HEK293T (cell line): ENCODE measurements around the gene DOCK2.

ENCODE experiments used
- CTCF ChIA-PET: fragments of 350-600 bp; formaldehyde crosslinking; extraction: SDS; loops from one replicate; lab custom pipeline; 2021; ENCODE audit warnings: antibody characterized with exemption, inconsistent platforms; lab: Yijun Ruan, JAX
- POLR2A ChIA-PET: fragments of 350-600 bp; formaldehyde crosslinking; extraction: SDS; loops from one replicate; lab custom pipeline; 2020; ENCODE audit warnings: antibody characterized with exemption, inconsistent platforms; lab: Yijun Ruan, JAX
- DNase-seq: peaks from one replicate; pipeline ENCODE4 v3.0.0; 2012; ENCODE audit warnings: mixed read lengths; ENCODE audit errors: extremely low spot score
- ARNT ChIP-seq: fragments of 450-650 bp; IDR thresholded peaks from 2 replicates; pipeline ENCODE4 v1.6.1; 2017; ENCODE audit warnings: mild to moderate bottlenecking
- BHLHE40 ChIP-seq: fragments of 450-650 bp; IDR thresholded peaks from 2 replicates; pipeline ENCODE4 v1.6.1; 2016; ENCODE audit warnings: mild to moderate bottlenecking, moderate library complexity, borderline replicate concordance
- CTBP1 ChIP-seq: fragments of 450-650 bp; IDR thresholded peaks from 2 replicates; pipeline ENCODE4 v1.6.1; 2016; ENCODE audit warnings: borderline replicate concordance
- ELF4 ChIP-seq: fragments of 450-650 bp; IDR thresholded peaks from 2 replicates; pipeline ENCODE4 v1.6.1; 2017; ENCODE audit warnings: antibody characterized with exemption
- FOXA1 ChIP-seq: fragments of 450-650 bp; IDR thresholded peaks from 2 replicates; pipeline ENCODE4 v1.6.1; 2016; ENCODE audit warnings: mild to moderate bottlenecking
- FOXK2 ChIP-seq: fragments of 450-650 bp; IDR thresholded peaks from 2 replicates; pipeline ENCODE4 v1.6.1; 2016; ENCODE audit warnings: mild to moderate bottlenecking
- FOXM1 ChIP-seq: fragments of 450-650 bp; IDR thresholded peaks from 2 replicates; pipeline ENCODE4 v1.6.1; 2017; ENCODE audit warnings: mild to moderate bottlenecking, borderline replicate concordance
- HDGF ChIP-seq: fragments of 450-650 bp; IDR thresholded peaks from 2 replicates; pipeline ENCODE4 v1.6.1; 2017; ENCODE audit warnings: antibody characterized with exemption, borderline replicate concordance
- L3MBTL2 ChIP-seq: fragments of 450-650 bp; conservative IDR thresholded peaks from 2 replicates; pipeline ENCODE4 v1.6.1; 2016; ENCODE audit warnings: mild to moderate bottlenecking
- LEF1 ChIP-seq: fragments of 450-650 bp; IDR thresholded peaks from 2 replicates; pipeline ENCODE4 v1.6.1; 2017; ENCODE audit warnings: mild to moderate bottlenecking, borderline replicate concordance
- NFRKB ChIP-seq: fragments of 450-650 bp; IDR thresholded peaks from 2 replicates; pipeline ENCODE4 v1.6.1; 2016; ENCODE audit warnings: mild to moderate bottlenecking, moderate library complexity
- SP1 ChIP-seq: fragments of 450-650 bp; IDR thresholded peaks from 2 replicates; pipeline ENCODE4 v1.6.1; 2017
- SUZ12 ChIP-seq: fragments of 450-650 bp; IDR thresholded peaks from 2 replicates; pipeline ENCODE4 v1.6.1; 2016; ENCODE audit warnings: mild to moderate bottlenecking
- TARDBP ChIP-seq: fragments of 450-650 bp; IDR thresholded peaks from 2 replicates; pipeline ENCODE4 v1.6.1; 2016
- ZNF384 ChIP-seq: fragments of 450-650 bp; IDR thresholded peaks from 2 replicates; pipeline ENCODE4 v1.6.1; 2016
- TF ChIP-seq, protein P1 (sequence below): fragments of 450-650 bp; IDR thresholded peaks from 2 replicates; pipeline ENCODE4 v1.6.1; 2016

DOCK2 gene

DNA sequence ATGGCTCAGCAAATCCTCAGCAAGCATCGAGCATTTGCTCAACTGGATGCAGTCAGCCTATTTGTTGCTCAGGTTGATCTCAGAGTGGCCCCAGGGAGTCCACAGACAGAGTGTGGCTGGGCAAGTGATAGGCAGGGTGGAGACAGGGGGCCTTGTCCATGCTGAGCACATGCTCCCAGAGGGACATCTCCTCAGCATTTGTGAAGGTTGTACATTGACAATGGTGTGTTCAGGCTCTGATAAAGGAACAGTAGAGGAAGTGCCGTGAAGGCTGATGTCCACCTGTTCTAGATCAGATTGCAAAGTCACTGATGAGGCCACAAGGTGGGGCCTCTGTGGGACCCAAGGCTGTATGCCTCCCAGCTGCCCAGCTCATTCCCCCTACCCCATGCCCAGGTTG is 418.5 kb downstream of the DOCK2 start:
- ChIA-PET POLR2A (no interaction called here), CTCF (no interaction called here)
- no peak for TF ChIP-seq NFRKB
- TF ChIP-seq LEF1, result no peak
- TF ChIP-seq, protein P1, sequence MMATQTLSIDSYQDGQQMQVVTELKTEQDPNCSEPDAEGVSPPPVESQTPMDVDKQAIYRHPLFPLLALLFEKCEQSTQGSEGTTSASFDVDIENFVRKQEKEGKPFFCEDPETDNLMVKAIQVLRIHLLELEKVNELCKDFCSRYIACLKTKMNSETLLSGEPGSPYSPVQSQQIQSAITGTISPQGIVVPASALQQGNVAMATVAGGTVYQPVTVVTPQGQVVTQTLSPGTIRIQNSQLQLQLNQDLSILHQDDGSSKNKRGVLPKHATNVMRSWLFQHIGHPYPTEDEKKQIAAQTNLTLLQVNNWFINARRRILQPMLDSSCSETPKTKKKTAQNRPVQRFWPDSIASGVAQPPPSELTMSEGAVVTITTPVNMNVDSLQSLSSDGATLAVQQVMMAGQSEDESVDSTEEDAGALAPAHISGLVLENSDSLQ, result no peak
- no peak for TF ChIP-seq SUZ12
- TF ChIP-seq FOXA1, result no peak
- no peak for TF ChIP-seq ELF4
- no peak for TF ChIP-seq ARNT
- no peak for TF ChIP-seq FOXM1
- TF ChIP-seq TARDBP, result no peak
- no peak for TF ChIP-seq FOXK2
- no peak for TF ChIP-seq L3MBTL2
- no peak for TF ChIP-seq CTBP1
- TF ChIP-seq SP1, result no peak
- TF ChIP-seq BHLHE40, result no peak
- TF ChIP-seq ZNF384, result no peak
- no peak for TF ChIP-seq HDGF
- DNase-seq, result no peak

GRCh38 chr5:170056561-170057267 is 419.6 kb downstream of the DOCK2 start:
- TF ChIP-seq LEF1 (no peak), ZNF384 (no peak), SP1 (no peak), L3MBTL2 (no peak), FOXM1 (no peak), HDGF (no peak), FOXA1 (no peak), CTBP1 (no peak), ELF4 (no peak), FOXK2 (no peak), BHLHE40 (no peak), NFRKB (no peak)
- POLR2A ChIA-PET, result no interaction called here
- DNase-seq, result no peak
- CTCF ChIA-PET, result interaction anchor here (0.7 kb wide), 1 partner anchor 14 kb away, joined by 3 read pairs; no protein-coding TSS in a partner anchor

DNA sequence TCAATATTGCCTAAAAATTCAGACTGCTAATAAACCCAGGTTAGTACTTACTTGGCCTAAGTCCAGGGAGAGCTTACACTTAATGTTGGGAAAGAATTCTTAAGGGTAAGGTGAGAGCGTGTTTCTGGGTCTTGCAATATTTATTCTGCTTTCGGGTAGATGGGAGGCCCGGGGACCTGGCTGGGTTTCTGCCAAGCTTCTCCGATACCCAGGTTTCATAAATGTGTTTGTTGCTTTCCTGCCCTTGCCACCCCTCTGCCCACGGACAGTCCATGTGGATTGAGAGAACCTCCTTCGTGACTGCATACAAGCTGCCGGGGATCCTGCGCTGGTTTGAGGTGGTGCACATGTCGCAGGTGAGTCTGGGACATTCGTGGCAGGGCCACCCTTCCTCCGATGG is 420.2 kb downstream of the DOCK2 start:
- no peak for DNase-seq
- POLR2A ChIA-PET, result no interaction called here
- no peak for TF ChIP-seq ARNT
- no peak for TF ChIP-seq ELF4
- no peak for TF ChIP-seq FOXM1
- no peak for TF ChIP-seq FOXK2
- TF ChIP-seq LEF1, result no peak
- TF ChIP-seq TARDBP, result no peak
- TF ChIP-seq FOXA1, result no peak
- TF ChIP-seq, protein P1, result no peak
- no peak for TF ChIP-seq SP1
- CTCF ChIA-PET, result interaction anchor here (0.7 kb wide), 1 partner anchor 13 kb away, joined by 3 read pairs; no protein-coding TSS in a partner anchor

DNA sequence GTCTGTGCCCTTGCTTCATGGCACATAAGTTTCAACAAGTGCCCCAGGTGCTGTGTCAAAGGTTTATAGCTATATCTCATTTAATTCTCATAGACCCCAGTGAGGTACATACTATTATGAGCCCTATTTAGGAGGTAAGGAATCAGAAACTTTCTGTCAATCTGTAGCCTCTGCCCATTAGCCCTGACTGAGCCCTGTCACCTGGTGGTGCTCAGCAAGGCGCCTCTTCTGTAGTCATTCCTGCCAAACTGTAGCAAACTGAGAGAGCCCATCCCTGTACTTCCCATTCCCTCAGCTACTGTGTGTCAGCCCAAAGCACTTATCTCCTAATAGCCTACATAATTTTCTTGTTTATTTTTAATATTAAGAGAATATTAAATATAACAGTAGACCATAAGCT is 422.1 kb downstream of the DOCK2 start:
- CTCF ChIA-PET, result no interaction called here
- TF ChIP-seq ZNF384, result no peak
- TF ChIP-seq FOXK2, result no peak
- TF ChIP-seq BHLHE40, result no peak
- TF ChIP-seq FOXA1, result no peak
- no peak for TF ChIP-seq FOXM1
- TF ChIP-seq LEF1, result no peak
- no peak for DNase-seq
- POLR2A ChIA-PET, result no interaction called here

- CTCF ChIA-PET, result no interaction called here
- no peak for DNase-seq
- POLR2A ChIA-PET, result no interaction called here
- TF ChIP-seq, protein P1, result no peak
- TF ChIP-seq SP1 (no peak), SUZ12 (no peak), FOXA1 (no peak), FOXK2 (no peak), HDGF (no peak), ELF4 (no peak), L3MBTL2 (no peak)
Observed at GRCh38 chr5:170067152-170067551, 430.1 kb downstream of the DOCK2 start.

DNA sequence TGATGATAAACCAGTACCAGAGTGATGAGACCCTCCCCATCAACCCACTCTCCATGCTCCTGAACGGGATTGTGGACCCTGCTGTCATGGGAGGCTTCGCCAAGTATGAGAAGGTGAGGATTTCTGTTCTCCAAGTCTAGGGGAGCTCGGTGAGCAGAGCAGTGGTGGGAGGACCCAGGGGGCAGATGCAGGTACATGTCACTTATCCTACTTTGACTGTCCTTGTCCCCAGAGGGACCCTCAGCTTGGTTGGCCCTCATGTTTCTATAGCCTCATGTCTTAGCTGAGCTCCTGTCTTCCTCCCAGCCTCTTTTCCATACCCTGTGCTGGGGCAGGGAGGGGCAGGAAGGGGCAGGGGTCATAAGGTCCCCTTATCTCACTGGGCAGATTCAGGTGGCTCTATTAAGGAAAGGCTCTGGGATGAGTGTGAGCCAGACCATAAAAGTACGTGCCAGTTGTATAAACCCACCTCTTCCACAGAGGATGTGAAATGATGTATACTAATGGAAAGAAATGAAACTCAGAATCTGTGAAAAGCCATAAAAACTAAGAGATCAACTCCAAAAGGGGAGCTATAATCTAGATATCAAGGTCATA is 430.6 kb downstream of the DOCK2 start:
- DNase-seq, result no peak
- CTCF ChIA-PET, result no interaction called here
- TF ChIP-seq BHLHE40 (no peak), L3MBTL2 (no peak), FOXM1 (no peak), CTBP1 (no peak), ELF4 (no peak), LEF1 (no peak)
- POLR2A ChIA-PET, result no interaction called here
